Fibroblast of the aortic adventitia (primary cell): ENCODE measurements around the gene SPSB3. TPM values are rescaled to one million over a fixed set of nuclear protein-coding genes. Genes with fewer than 3 reads are reported as not detected.

Experiments used
- DNase-seq: peaks from one replicate; pipeline ENCODE4 v3.0.0-alpha.2; 2010; ENCODE audit warnings: low read depth
- H3K4me3 ChIP-seq: 2 replicates; pipeline ENCODE4 v1.5.1; 2011; ENCODE audit warnings: low read depth, mild to moderate bottlenecking, control low read depth, low read length, moderate library complexity
- CTCF ChIP-seq: IDR thresholded peaks from 2 replicates; pipeline ENCODE4 v1.5.1; 2011; ENCODE audit warnings: mild to moderate bottlenecking, low read length, control low read depth, inconsistent platforms; ENCODE audit not compliant: insufficient read depth
- total RNA-seq: library from RNA; depleted of rRNA; stranded (reverse); fragments of >200 nt; gene quantifications from 2 replicates; pipeline ENCODE4 v1.2.3, GENCODE V29; 2012; ENCODE audit warnings: low replicate concordance

Gene SPSB3
- total RNA-seq, 1 donor: 21.6 TPM

GRCh38 chr16:1774448-1774780, 8.0 kb downstream of the SPSB3 start:
- no peak for DNase-seq
- H3K4me3 ChIP-seq: peak overlapping the region; percentile 84
- TF ChIP-seq CTCF: no peak

- TF ChIP-seq CTCF: no peak
- peak overlapping the region; percentile 84 for H3K4me3 ChIP-seq
- DNase-seq: peak; percentile 49
These were observed 8.5 kb downstream of the SPSB3 start for GRCh38 chr16:1773703-1774447.

- H3K4me3 ChIP-seq: peak within 1 kb of the TSS; percentile 84
- peak; percentile 83 for DNase-seq
- TF ChIP-seq CTCF: peak; percentile 66
These were observed 9.3 kb downstream of the SPSB3 start, which contains the start of gene MRPS34 for GRCh38 chr16:1772908-1773702. Gene MRPS34, minus strand, starts transcription at chr16:1773134. Its CDS starts 15 bp downstream, at chr16:1773119.

- peak within 1 kb of the TSS; percentile 84 for H3K4me3 ChIP-seq
- DNase-seq: no peak
- no peak for TF ChIP-seq CTCF
These were observed 9.9 kb downstream of the SPSB3 start, which contains the start of gene EME2 for GRCh38 chr16:1772362-1772907. Gene EME2, plus strand, starts transcription at chr16:1772810. Its CDS starts 418 bp downstream, at chr16:1773228.

- no peak for TF ChIP-seq CTCF
- H3K4me3 ChIP-seq: peak overlapping the region; percentile 84
- DNase-seq: no peak
These were observed 10.5 kb downstream of the SPSB3 start for GRCh38 chr16:1771864-1772361.

GRCh38 chr16:1771188-1771863, 11.0 kb downstream of the SPSB3 start, which contains the start of gene NME3:
Gene NME3, minus strand, starts transcription at chr16:1771543. Its CDS starts 9 bp downstream, at chr16:1771534.
- no peak for TF ChIP-seq CTCF
- H3K4me3 ChIP-seq: peak within 1 kb of the TSS; percentile 84
- peak; percentile 50 for DNase-seq
